PC-9 (cell line): ENCODE results near the gene LRRFIP1. TPM values are rescaled to one million over a fixed set of nuclear protein-coding genes. Genes with fewer than 3 reads are reported as not detected.

ENCODE experiments used
- BruUV-seq: library from RNA; stranded (reverse); fragments of 400-500 nt; replicated peaks from 2 replicates; lab custom pipeline; 2021; lab: Mats Ljungman, UMichigan
- CTCF ChIA-PET: fragments of 300-600 bp; sonication (Branson Sonifier 250); formaldehyde crosslinking; loops from one replicate; lab custom pipeline; 2022; ENCODE audit warnings: antibody characterized with exemption; lab: Charles Lee
- POLR2A ChIA-PET: fragments of 300-600 bp; sonication (Branson Sonifier 250); formaldehyde crosslinking; loops from one replicate; lab custom pipeline; 2022; ENCODE audit warnings: antibody characterized with exemption; ENCODE audit not compliant: unreplicated experiment; lab: Charles Lee
- DNase-seq, 2 experiments: peaks; one replicate each; pipeline versions ENCODE4 v3.0.0 to v3.0.0-alpha.2; 2015 to 2022; ENCODE audit warnings: mixed read lengths in 1 of 2
- H2AFZ ChIP-seq: fragments of 200-600 bp; sonication (generic); 2 replicates; pipeline ENCODE4 v1.8.1; 2017; ENCODE audit warnings: antibody characterized with exemption
- H3F3A ChIP-seq: fragments of 200-600 bp; sonication (generic); 2 replicates; pipeline ENCODE4 v1.8.1; 2017; ENCODE audit warnings: antibody characterized with exemption, mild to moderate bottlenecking, low read depth; ENCODE audit not compliant: insufficient read depth
- H3K27ac ChIP-seq: fragments of 200-600 bp; sonication (generic); 2 replicates; pipeline ENCODE4 v1.6.1; 2016; ENCODE audit warnings: mixed run types
- H3K27me3 ChIP-seq: fragments of 200-600 bp; sonication (generic); 2 replicates; pipeline ENCODE4 v1.6.1; 2016; ENCODE audit warnings: low read depth, mixed run types; ENCODE audit not compliant: insufficient read depth
- H3K36me3 ChIP-seq: fragments of 200-600 bp; sonication (generic); 2 replicates; pipeline ENCODE4 v1.6.1; 2016; ENCODE audit warnings: low read depth, mixed run types
- H3K4me1 ChIP-seq: fragments of 200-600 bp; sonication (generic); replicated peaks from 2 replicates; pipeline ENCODE4 v1.6.1; 2016; ENCODE audit warnings: mixed run types; ENCODE audit not compliant: insufficient read depth
- H3K4me2 ChIP-seq: fragments of 200-600 bp; sonication (generic); 2 replicates; pipeline ENCODE4 v1.6.1; 2017; ENCODE audit warnings: mixed run types
- H3K4me3 ChIP-seq: fragments of 200-600 bp; sonication (generic); 2 replicates; pipeline ENCODE4 v1.6.1; 2016; ENCODE audit warnings: mixed run types
- H3K79me2 ChIP-seq: fragments of 200-600 bp; sonication (generic); 2 replicates; pipeline ENCODE4 v1.6.1; 2017; ENCODE audit warnings: low read depth, mixed run types
- H3K9me2 ChIP-seq: fragments of 200-600 bp; sonication (generic); 2 replicates; pipeline ENCODE4 v1.8.1; 2017; ENCODE audit warnings: mild to moderate bottlenecking; ENCODE audit not compliant: insufficient read depth
- H3K9me3 ChIP-seq: fragments of 200-600 bp; sonication (generic); 2 replicates; pipeline ENCODE4 v1.8.1; 2016; ENCODE audit warnings: low read depth; ENCODE audit not compliant: insufficient read depth
- H4K20me1 ChIP-seq: fragments of 200-600 bp; sonication (generic); 2 replicates; pipeline ENCODE4 v1.8.1; 2017; ENCODE audit not compliant: insufficient read depth
- CTCF ChIP-seq: fragments of 200-600 bp; sonication (generic); conservative IDR thresholded peaks from 2 replicates; pipeline ENCODE4 v1.6.1; 2017; ENCODE audit warnings: mixed run types, antibody characterized with exemption, mild to moderate bottlenecking, moderate library complexity
- EZH2 ChIP-seq: fragments of 200-600 bp; sonication (generic); IDR thresholded peaks from 2 replicates; pipeline ENCODE4 v1.8.0; 2017; ENCODE audit warnings: antibody characterized with exemption, low read depth
- intact Hi-C: fragments of 100-400 bp; cut with micrococcal nuclease; formaldehyde crosslinking; loops from one replicate; pipeline ENCODE4 v1.10.0; 2022; ENCODE audit not compliant: unreplicated experiment
- total RNA-seq: library from RNA; stranded (reverse); gene quantifications from 2 replicates; pipeline ENCODE4 v1.2.3, GENCODE V29; 2021

LRRFIP1 gene
- total RNA-seq, 1 experiment from 2014 or later = 238 TPM

GRCh38 chr2:237701859-237702390 is 74.5 kb downstream of the LRRFIP1 start:
- no peak overlapping the region for H2AFZ ChIP-seq
- peaks cover 13% of the 10 kb centered on the region for H3K4me1 ChIP-seq
- no peak overlapping the region for H3K4me3 ChIP-seq
- peaks cover 100% of the 10 kb centered on the region for H3K79me2 ChIP-seq
- ChIA-PET POLR2A (interaction anchor here (0.5 to 0.6 kb wide), 4 partner anchors 9 to 516 kb away, joined by 5 to 9 read pairs (median 6); no protein-coding TSS in a partner anchor), CTCF (interaction anchor here (0.6 to 0.7 kb wide), 2 partner anchors 43 to 1496 kb away, joined by 7 to 13 read pairs; no protein-coding TSS in a partner anchor)
- no peak overlapping the region for H3K4me2 ChIP-seq
- TF ChIP-seq EZH2 (no peak), CTCF (no peak)
- intact Hi-C loops = loop anchor here (2.0 kb wide), 1 partner anchor 43 kb away; no protein-coding TSS in a partner anchor
- H4K20me1 ChIP-seq = peaks cover 100% of the 10 kb centered on the region
- H3K9me3 ChIP-seq = no peaks in the 10 kb centered on the region
- H3F3A ChIP-seq = no peaks in the 10 kb centered on the region
- BruUV-seq = no TSS peak
- no peak overlapping the region for H3K27ac ChIP-seq
- H3K36me3 ChIP-seq = peaks cover 4% of the 10 kb centered on the region; the same call in 1 of the 2 replicates
- DNase-seq = no peak
- no peaks in the 10 kb centered on the region for H3K9me2 ChIP-seq
- H3K27me3 ChIP-seq = no peaks in the 10 kb centered on the region

GRCh38 chr2:237702441-237703391 is 75.3 kb downstream of the LRRFIP1 start:
- CTCF ChIA-PET = interaction anchor here (0.5 to 0.7 kb wide), 5 partner anchors 19 to 1495 kb away, joined by 3 to 13 read pairs (median 6); no protein-coding TSS in a partner anchor
- no peak overlapping the region for H3K4me3 ChIP-seq
- peak in 1 of 2 experiments; percentile 54 for DNase-seq
- no peaks in the 10 kb centered on the region for H3K9me2 ChIP-seq
- peaks cover 1% of the 10 kb centered on the region; the same call in 1 of the 2 replicates for H3F3A ChIP-seq
- POLR2A ChIA-PET = interaction anchor here (0.5 to 0.6 kb wide), 6 partner anchors 9 to 515 kb away, joined by 3 to 9 read pairs (median 6); no protein-coding TSS in a partner anchor
- H3K9me3 ChIP-seq = no peaks in the 10 kb centered on the region
- no peak overlapping the region for H3K4me2 ChIP-seq
- H2AFZ ChIP-seq = no peak overlapping the region
- H4K20me1 ChIP-seq = peaks cover 100% of the 10 kb centered on the region
- H3K36me3 ChIP-seq = 0 out of 2 replicates have a peak, but pooled peaks cover 7% of the 10 kb centered on the region
- TF ChIP-seq CTCF (no peak), EZH2 (no peak)
- H3K4me1 ChIP-seq = peaks cover 5% of the 10 kb centered on the region
- intact Hi-C loops = loop anchor here (1.0 to 2.0 kb wide), 3 partner anchors 7 to 42 kb away; no protein-coding TSS in a partner anchor
- no peaks in the 10 kb centered on the region for H3K27me3 ChIP-seq
- peaks cover 100% of the 10 kb centered on the region for H3K79me2 ChIP-seq
- H3K27ac ChIP-seq = no peak overlapping the region
- BruUV-seq = no TSS peak
